ENCODE data around the gene IRF2.

IRF2 gene

DNA sequence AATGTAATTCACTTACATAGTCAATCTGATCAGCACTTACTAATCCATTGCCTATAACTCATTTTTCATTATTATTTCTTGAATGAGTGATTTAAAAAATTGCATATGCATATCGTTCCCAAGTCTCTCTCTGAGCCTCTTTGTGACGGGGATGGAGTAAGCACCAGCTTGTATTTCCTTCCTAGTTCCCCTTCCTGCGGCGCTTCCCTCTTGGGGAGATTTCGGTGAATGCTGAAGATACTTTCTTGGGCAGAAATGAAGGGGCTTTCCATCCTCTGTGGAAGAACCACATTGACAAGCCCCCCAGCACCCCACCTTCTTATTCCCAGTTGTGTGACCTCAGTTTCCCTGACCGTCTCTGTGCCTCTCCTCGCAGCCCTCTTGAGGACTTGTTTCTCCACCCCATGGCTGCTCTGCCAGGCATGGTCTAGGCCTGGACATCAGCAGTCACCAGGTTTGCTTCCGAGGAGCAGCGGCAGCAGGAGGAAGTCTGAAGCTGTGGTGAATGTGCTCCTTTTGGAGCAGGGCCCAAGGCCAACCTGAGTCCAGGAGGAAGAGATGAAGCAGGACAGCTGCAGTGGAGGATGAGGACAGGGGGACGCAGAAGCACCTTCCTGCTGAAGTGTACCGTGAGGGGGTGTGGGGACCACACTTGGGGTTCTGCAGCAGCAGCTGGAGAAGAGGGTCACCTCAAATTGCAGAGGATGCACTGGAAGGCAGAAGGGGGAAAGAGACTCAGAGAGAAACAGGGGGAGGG, 124.9 kb downstream of the IRF2 start:
- Histone ChIP-seq H2AFZ (ENCODE audit: low read depth, low read length) (no peak overlapping the region), H3K9ac (ENCODE audit: low read depth, low read length) (no peak overlapping the region), H3K4me2 (ENCODE audit: insufficient read depth, low read length) (no peak overlapping the region), H3K36me3 (ENCODE audit: insufficient read depth, low read length) (no peaks in the 10 kb centered on the region), H3K9me3 (ENCODE audit: insufficient read depth, low read length, severe bottlenecking) (no peaks in the 10 kb centered on the region), H3K27me3 (ENCODE audit: insufficient read depth, low read length, poor library complexity) (no peaks in the 10 kb centered on the region), H4K20me1 (ENCODE audit: insufficient read depth, low read length) (no peaks in the 10 kb centered on the region), H3K4me1 (ENCODE audit: insufficient read depth, low read length) (peaks cover 2% of the 10 kb centered on the region; the same call in 1 of the 2 replicates), H3K4me3 (ENCODE audit: low read depth in 1 of 2, low read length in 2 of 2) (no peak overlapping the region), H3K27ac (ENCODE audit: low read length) (no peak overlapping the region), H3K79me2 (ENCODE audit: insufficient read depth, low read length) (no peaks in the 10 kb centered on the region)
- ATAC-seq (ENCODE audit: insufficient read depth, low read depth) (no peak), DNase-seq (no peak)
- TF ChIP-seq, protein P1, sequence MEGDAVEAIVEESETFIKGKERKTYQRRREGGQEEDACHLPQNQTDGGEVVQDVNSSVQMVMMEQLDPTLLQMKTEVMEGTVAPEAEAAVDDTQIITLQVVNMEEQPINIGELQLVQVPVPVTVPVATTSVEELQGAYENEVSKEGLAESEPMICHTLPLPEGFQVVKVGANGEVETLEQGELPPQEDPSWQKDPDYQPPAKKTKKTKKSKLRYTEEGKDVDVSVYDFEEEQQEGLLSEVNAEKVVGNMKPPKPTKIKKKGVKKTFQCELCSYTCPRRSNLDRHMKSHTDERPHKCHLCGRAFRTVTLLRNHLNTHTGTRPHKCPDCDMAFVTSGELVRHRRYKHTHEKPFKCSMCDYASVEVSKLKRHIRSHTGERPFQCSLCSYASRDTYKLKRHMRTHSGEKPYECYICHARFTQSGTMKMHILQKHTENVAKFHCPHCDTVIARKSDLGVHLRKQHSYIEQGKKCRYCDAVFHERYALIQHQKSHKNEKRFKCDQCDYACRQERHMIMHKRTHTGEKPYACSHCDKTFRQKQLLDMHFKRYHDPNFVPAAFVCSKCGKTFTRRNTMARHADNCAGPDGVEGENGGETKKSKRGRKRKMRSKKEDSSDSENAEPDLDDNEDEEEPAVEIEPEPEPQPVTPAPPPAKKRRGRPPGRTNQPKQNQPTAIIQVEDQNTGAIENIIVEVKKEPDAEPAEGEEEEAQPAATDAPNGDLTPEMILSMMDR (IDR thresholded peaks at IDR 0.05; ENCODE audit: borderline replicate concordance, extremely low read depth, low read length, poor library complexity, severe bottlenecking): no peak
- no peak for TF ChIP-seq EZH2 (IDR thresholded peaks at IDR 0.05; ENCODE audit: borderline replicate concordance, low read depth, low read length, severe bottlenecking)

DNA sequence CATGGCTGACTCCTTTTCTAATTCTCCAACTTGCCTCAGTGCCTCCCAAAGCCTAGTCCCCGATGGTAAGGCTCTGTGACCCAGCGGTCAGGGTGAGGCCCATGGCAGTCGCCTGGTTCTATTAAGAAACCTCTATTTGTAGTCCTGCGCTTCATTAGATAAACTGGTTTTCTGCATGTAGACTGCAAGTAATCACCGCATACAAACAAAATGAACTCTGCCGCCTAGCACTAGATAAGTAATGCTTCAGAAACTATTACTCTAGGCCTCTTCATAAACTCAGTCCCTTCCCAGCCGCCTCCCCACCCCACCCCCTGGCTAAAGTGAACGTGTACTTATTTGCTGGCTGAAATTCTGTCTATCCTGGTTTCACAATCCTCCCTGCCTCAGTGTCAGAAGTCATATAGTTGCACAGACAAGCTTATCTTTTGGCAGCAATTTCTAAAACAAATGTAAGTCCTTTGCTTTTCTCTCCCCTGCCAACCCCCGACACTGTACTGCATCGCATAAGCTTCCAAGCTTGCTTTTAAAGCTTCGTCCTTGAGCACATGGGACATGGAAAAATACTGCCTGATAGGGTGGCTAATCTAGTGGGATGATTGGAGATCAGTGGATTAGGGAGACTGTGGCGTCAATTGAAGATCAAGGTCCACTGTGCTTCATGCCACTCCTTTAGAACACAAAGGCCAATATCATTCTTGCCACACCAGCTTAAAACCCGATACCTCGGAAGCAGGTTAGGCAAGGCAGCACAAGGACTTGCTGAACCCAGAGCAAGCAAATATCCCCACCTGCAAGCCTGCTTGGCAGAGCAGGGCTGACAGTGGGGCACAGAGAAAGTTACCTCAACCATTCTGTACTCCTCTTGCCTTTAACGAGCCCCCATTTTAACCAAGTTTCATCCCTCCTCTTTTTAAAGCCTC, 125.8 kb downstream of the IRF2 start:
- H3K4me2 ChIP-seq (ENCODE audit: insufficient read depth, low read length): no peak overlapping the region
- no peak overlapping the region for H3K9ac ChIP-seq (ENCODE audit: low read depth, low read length)
- H3K36me3 ChIP-seq (ENCODE audit: insufficient read depth, low read length): no peaks in the 10 kb centered on the region
- ATAC-seq (ENCODE audit: insufficient read depth, low read depth) (no peak), DNase-seq (no peak)
- no peak overlapping the region for H3K4me3 ChIP-seq (ENCODE audit: low read depth in 1 of 2, low read length in 2 of 2)
- H3K79me2 ChIP-seq (ENCODE audit: insufficient read depth, low read length): no peaks in the 10 kb centered on the region
- TF ChIP-seq, protein P1 (IDR thresholded peaks at IDR 0.05; ENCODE audit: borderline replicate concordance, extremely low read depth, low read length, poor library complexity, severe bottlenecking): no peak
- no peak for TF ChIP-seq EZH2 (IDR thresholded peaks at IDR 0.05; ENCODE audit: borderline replicate concordance, low read depth, low read length, severe bottlenecking)
- H3K27ac ChIP-seq (ENCODE audit: low read length): no peak overlapping the region
- H4K20me1 ChIP-seq (ENCODE audit: insufficient read depth, low read length): no peaks in the 10 kb centered on the region
- no peak overlapping the region for H2AFZ ChIP-seq (ENCODE audit: low read depth, low read length)
- H3K27me3 ChIP-seq (ENCODE audit: insufficient read depth, low read length, poor library complexity): no peaks in the 10 kb centered on the region
- no peaks in the 10 kb centered on the region for H3K9me3 ChIP-seq (ENCODE audit: insufficient read depth, low read length, severe bottlenecking)
- H3K4me1 ChIP-seq (ENCODE audit: insufficient read depth, low read length): peaks cover 7% of the 10 kb centered on the region; the same call in 1 of the 2 replicates

DNA sequence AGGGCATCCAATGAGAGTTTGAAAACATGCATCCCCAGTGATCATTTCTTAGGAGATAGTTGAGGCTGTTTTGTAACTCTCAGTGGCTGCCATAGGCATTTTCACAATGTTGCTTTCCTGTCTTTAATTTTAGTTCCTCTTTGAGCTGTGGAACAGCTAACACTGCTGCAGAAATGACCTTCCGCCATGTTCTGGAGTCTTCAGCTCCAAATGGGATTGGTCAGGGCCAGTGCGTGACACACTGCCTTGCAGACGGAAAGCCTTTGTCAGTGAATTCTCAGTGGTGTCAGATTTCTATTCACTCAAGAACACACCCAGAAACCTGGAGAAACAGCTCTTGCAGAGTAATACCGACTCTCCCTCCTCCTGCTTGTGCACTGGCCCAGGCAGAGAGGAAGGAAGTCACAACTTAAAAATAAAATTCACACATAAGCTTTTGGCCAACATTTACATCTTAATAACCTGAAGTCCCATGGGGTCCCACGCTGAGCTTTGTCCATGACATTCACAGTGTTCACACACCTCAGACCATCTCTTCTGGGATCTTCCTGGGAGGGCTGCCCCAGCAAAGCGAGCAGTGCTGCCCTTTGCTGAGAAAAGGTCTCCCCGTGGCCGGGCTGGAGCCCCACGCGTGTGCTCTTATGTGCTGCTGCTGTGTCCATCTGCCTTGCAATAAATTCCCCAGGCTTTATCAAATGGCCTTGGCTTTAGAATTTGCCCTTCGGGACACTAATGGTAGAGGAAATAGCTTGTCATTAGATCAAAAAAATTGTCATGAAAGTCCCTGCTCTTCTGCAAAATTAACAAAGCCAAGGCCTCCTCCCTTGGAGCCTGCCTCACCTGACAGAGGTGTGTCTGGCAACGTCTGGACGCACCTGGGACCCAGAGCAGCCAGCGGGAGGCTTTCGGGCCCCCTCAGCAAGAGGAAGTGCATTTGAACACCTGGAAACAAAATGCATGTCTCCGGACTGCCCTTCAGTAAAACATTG, 126.8 kb downstream of the IRF2 start:
- H3K4me1 ChIP-seq (ENCODE audit: insufficient read depth, low read length): peaks cover 7% of the 10 kb centered on the region; the same call in 1 of the 2 replicates
- H2AFZ ChIP-seq (ENCODE audit: low read depth, low read length): no peak overlapping the region
- no peak for TF ChIP-seq EZH2 (IDR thresholded peaks at IDR 0.05; ENCODE audit: borderline replicate concordance, low read depth, low read length, severe bottlenecking)
- TF ChIP-seq, protein P1 (IDR thresholded peaks at IDR 0.05; ENCODE audit: borderline replicate concordance, extremely low read depth, low read length, poor library complexity, severe bottlenecking): no peak
- no peaks in the 10 kb centered on the region for H3K79me2 ChIP-seq (ENCODE audit: insufficient read depth, low read length)
- no peaks in the 10 kb centered on the region for H4K20me1 ChIP-seq (ENCODE audit: insufficient read depth, low read length)
- H3K27me3 ChIP-seq (ENCODE audit: insufficient read depth, low read length, poor library complexity): no peaks in the 10 kb centered on the region
- H3K27ac ChIP-seq (ENCODE audit: low read length): no peak overlapping the region
- H3K4me2 ChIP-seq (ENCODE audit: insufficient read depth, low read length): no peak overlapping the region
- no peak overlapping the region for H3K4me3 ChIP-seq (ENCODE audit: low read depth in 1 of 2, low read length in 2 of 2)
- H3K9me3 ChIP-seq (ENCODE audit: insufficient read depth, low read length, severe bottlenecking): no peaks in the 10 kb centered on the region
- DNase-seq: no peak
- no peak overlapping the region for H3K9ac ChIP-seq (ENCODE audit: low read depth, low read length)
- H3K36me3 ChIP-seq (ENCODE audit: insufficient read depth, low read length): no peaks in the 10 kb centered on the region
- no peak for ATAC-seq (ENCODE audit: insufficient read depth, low read depth)

Data from DND-41 (cell line).